AG09319 (cell line): ENCODE results near the gene ERC2.

Experiments used
- DNase-seq: peaks from one replicate; pipeline ENCODE4 v3.0.0-alpha.2; 2010; ENCODE audit warnings: low read depth; ENCODE audit errors: extremely low read depth
- CTCF ChIP-seq: IDR thresholded peaks from 2 replicates; pipeline ENCODE4 v1.5.1; 2011; ENCODE audit warnings: low read depth, mild to moderate bottlenecking, inconsistent platforms, low read length, moderate library complexity

The ERC2 gene

DNA sequence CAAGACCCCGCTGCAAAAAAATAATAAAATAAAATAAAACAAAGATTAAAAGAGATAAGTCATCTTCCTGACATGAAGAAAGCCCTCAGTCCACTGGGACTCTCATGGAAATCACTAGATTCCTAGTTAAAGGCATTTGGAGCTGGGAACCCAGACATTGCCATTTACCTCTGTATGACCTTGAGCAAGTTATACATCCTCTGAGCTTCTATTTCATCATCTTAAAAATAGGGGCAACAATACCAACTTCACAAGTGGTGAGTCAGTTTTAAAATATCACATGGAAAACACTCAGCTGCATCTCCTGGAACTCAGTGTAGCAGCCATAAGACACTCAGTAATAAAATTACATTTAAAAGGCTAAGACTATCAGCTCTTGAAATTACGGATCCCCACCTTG lies 334.8 kb downstream of the ERC2 start:
- no peak for TF ChIP-seq CTCF
- DNase-seq, result no peak

DNA sequence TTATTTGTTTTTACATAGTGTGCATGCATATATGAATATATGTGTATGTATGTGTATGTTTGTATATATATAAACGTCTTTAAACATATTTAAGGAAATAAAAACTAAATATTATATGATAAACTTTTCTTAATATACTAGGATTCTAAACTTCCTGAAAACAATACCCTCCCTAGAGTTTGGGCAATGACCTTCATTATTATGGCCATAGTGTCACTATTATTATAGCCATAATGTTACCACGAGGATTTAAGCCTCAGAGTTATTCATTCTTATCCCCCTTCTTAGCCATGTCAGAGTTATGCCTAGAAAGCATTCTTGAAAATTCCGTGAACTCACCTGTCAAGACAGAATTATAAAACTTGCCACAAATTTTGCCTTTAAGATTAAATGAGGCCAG lies 335.5 kb downstream of the ERC2 start:
- no peak for DNase-seq
- TF ChIP-seq CTCF, result no peak

- no peak for TF ChIP-seq CTCF
- DNase-seq, result peak; percentile 66
Observed at GRCh38 chr3:56131974-56132590, 336.2 kb downstream of the ERC2 start.

DNA sequence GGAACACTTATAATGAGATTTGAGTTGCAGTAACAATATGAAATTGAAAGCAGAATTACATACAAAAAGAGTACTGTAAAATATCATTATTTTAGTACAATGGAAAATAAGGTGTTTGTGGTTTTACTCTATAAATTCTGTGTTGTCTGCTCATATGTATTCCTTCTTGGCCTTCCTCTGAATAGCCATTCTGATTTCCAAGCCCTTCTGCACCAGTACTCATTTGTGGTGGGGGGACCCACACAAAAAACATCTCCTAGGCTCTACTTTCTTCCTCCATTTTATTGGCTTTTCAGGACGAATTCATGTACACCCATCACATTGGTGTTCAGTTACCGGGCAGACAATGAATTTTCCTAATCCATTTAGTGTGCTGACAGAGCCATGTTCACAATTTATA lies 338.2 kb downstream of the ERC2 start:
- TF ChIP-seq CTCF, result no peak
- no peak for DNase-seq

DNA sequence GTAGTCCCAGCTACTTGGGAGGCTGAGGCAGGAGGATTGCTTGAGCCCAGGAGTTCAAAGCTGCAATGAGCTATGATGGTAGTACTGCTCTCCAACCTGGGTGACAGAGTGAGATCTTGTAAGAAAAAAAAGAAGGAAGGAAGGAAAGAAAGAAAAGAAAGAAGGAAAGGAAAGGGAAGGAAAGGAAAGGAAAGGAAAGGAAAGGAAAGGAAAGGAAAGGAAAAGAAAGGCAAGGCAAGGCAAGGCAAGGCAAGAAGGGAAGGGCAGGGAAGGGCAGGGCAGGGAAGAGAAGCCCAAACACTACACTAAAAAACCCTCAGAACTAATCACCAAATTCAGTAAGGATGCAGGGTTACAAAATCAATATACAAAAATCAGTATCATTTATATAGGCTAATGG lies 341.6 kb downstream of the ERC2 start:
- DNase-seq, result no peak
- no peak for TF ChIP-seq CTCF

GRCh38 chr3:56125358-56126005 lies 342.8 kb downstream of the ERC2 start:
- DNase-seq, result peak; percentile 71
- TF ChIP-seq CTCF, result no peak

- TF ChIP-seq CTCF, result no peak
- no peak for DNase-seq
Observed at GRCh38 chr3:56124546-56124945, 343.7 kb downstream of the ERC2 start.
